Gastrocnemius medialis (tissue), 4 donors: Measurements from ENCODE around the gene SIN3A. TPM values are rescaled to one million over a fixed set of nuclear protein-coding genes. Genes with fewer than 3 reads are reported as not detected.

Source experiments
- ATAC-seq, 2 donors: fragments of 150-250 bp; one replicate each; pipeline ENCODE4 v1.9.1; 2016
- DNase-seq, 2 donors: peaks; one replicate each; pipeline ENCODE4 v3.0.0-alpha.2; 2019
- H3K27ac ChIP-seq, 4 donors: fragments of 200-600 bp; sonication (generic); 1 replicate in 1 of 4; 2 replicates in 3 of 4; pipeline ENCODE4 v1.5.1; 2016 to 2018; ENCODE audit warnings: mild to moderate bottlenecking in 2 of 4, moderate library complexity in 1 of 4
- H3K27me3 ChIP-seq, 3 donors: fragments of 200-600 bp; sonication (generic) in 2 of 3; 1 replicate in 1 of 3; 2 replicates in 2 of 3; pipeline versions ENCODE4 v1.5.1 to v1.6.0; 2016 to 2019; ENCODE audit warnings: mild to moderate bottlenecking in 1 of 3, moderate library complexity in 1 of 3
- H3K36me3 ChIP-seq, 2 donors: fragments of 200-600 bp; sonication (generic) in 1 of 2; one replicate each; pipeline ENCODE4 v1.5.1; 2017 to 2018
- H3K4me1 ChIP-seq, 2 donors: fragments of 200-600 bp; sonication (generic) in 1 of 2; one replicate each; pipeline ENCODE4 v1.5.1; 2016 to 2017; ENCODE audit warnings: mild to moderate bottlenecking in 2 of 2
- H3K4me3 ChIP-seq, 4 donors: fragments of 200-600 bp; sonication (generic) in 3 of 4; 1 replicate in 1 of 4; 2 replicates in 3 of 4; pipeline ENCODE4 v1.5.1; 2016 to 2019; ENCODE audit warnings: mild to moderate bottlenecking in 2 of 4
- H3K9me3 ChIP-seq, 3 donors: fragments of 200-600 bp; sonication (generic) in 2 of 3; 1 replicate in 1 of 3; 2 replicates in 2 of 3; pipeline ENCODE4 v1.5.1; 2016 to 2019
- POLR2A ChIP-seq, 2 donors: fragments of 450-650 bp; IDR thresholded peaks; one replicate each; pipeline ENCODE4 v1.6.1; 2017; ENCODE audit warnings: antibody characterized with exemption in 2 of 2, mild to moderate bottlenecking in 2 of 2, moderate library complexity in 2 of 2
- in situ Hi-C, 4 donors: fragments of 200-750 bp; cut with MboI; loops; one replicate each; pipeline versions ENCODE4 v1.15.0 to v1.8.0; 2017; ENCODE audit warnings: low sequenced_read_pairs in 4 of 4
- intact Hi-C: fragments of 100-400 bp; cut with DNase I; formaldehyde crosslinking; loops from one replicate; pipeline ENCODE4 v1.15.1; 2023; ENCODE audit warnings: low total_unique reads
- total RNA-seq, 4 donors: library from RNA; depleted of rRNA; stranded (reverse); fragments of >200 nt; gene quantifications; one replicate each; pipeline versions ENCODE4 v1.1.0 to v1.2.3, GENCODE V29; 2016
- TF ChIP-seq, protein P1 (sequence below), 5 experiments: fragments of 450-650 bp in 3 of 5; fragments of 200-600 bp in 2 of 5; sonication (generic) in 2 of 5; IDR thresholded peaks in 4 of 5; conservative IDR thresholded peaks in 1 of 5; 1 replicate in 4 of 5; 2 replicates in 1 of 5; pipeline ENCODE4 v1.5.1; 2016 to 2019; ENCODE audit warnings: antibody characterized with exemption in 5 of 5, mild to moderate bottlenecking in 3 of 5, moderate library complexity in 3 of 5

Gene SIN3A
- total RNA-seq, 4 donors from 2014 or later: 16.1 to 25.3 (median 21.0) TPM

DNA sequence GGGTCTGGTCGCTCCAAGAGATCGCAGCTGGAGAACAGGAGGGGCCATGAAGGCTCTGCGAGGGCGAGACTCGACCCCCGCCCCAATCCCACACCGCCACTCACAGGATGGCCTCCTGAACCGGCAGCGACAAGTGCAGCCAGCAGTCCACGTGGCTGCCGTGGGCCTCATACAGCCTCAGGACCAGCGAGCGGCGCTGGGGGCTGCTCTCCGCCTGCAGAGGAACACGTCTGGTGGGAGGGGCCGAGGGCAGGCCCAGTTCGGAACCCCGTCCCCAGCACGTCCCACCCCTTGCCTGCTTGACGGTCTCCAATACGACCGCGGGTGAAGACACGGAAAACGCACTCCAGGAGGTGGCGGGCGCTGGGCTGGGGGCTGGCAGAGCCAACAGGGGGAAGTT is 95.5 kb downstream of the SIN3A start:
- TF ChIP-seq POLR2A (IDR thresholded peaks at IDR 0.05): no peak
- TF ChIP-seq, protein P1, sequence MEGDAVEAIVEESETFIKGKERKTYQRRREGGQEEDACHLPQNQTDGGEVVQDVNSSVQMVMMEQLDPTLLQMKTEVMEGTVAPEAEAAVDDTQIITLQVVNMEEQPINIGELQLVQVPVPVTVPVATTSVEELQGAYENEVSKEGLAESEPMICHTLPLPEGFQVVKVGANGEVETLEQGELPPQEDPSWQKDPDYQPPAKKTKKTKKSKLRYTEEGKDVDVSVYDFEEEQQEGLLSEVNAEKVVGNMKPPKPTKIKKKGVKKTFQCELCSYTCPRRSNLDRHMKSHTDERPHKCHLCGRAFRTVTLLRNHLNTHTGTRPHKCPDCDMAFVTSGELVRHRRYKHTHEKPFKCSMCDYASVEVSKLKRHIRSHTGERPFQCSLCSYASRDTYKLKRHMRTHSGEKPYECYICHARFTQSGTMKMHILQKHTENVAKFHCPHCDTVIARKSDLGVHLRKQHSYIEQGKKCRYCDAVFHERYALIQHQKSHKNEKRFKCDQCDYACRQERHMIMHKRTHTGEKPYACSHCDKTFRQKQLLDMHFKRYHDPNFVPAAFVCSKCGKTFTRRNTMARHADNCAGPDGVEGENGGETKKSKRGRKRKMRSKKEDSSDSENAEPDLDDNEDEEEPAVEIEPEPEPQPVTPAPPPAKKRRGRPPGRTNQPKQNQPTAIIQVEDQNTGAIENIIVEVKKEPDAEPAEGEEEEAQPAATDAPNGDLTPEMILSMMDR (IDR thresholded peaks at IDR 0.05 in 4 of 5, conservative IDR thresholded peaks at IDR 0.05 in 1 of 5): no peak
- Histone ChIP-seq H3K27ac (no peak overlapping the region), H3K9me3 (no peaks in the 10 kb centered on the region), H3K4me1 (no peaks in the 10 kb centered on the region), H3K27me3 (no peaks in the 10 kb centered on the region), H3K36me3 (peaks cover 0 to 70% of the 10 kb centered on the region in 2 donors), H3K4me3 (no peak overlapping the region)
- ATAC-seq (no peak), DNase-seq (no peak)
- in situ Hi-C loops (loop anchor here in 2 of 4 donors (25.0 kb wide), 1 partner anchor 281 kb away; the partner anchor contains the start of genes IMP3 (in 2 of the 2), SNUPN (in 2 of the 2) and SNX33 (in 2 of the 2)), intact Hi-C loops (no loop called here)

DNA sequence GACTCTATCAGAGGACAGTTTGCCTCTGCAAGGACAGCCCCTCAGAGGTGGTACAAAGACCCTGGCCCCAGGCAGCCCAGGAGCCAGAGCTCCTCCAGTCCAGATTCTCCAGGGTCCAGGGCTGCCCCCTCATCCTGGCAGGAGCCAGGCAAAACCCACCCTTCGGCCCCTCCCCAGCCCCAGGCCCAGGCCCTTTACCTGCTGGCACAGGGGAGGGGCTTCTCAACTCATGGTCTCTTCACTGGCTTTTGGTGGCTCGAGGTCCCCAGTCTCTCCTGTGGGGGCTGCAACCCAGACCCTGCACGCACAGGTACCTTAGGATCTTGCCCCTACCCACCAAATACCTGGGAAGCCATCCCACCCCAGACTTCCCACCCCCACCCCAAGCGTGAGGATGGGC is 96.1 kb downstream of the SIN3A start:
- H3K4me1 ChIP-seq: no peaks in the 10 kb centered on the region
- H3K9me3 ChIP-seq: no peaks in the 10 kb centered on the region
- in situ Hi-C loops: loop anchor here in 2 of 4 donors (25.0 kb wide), 1 partner anchor 282 kb away; the partner anchor contains the start of genes IMP3 (in 2 of the 2), SNUPN (in 2 of the 2) and SNX33 (in 2 of the 2)
- ATAC-seq: no peak
- no peak for DNase-seq
- H3K36me3 ChIP-seq: peaks cover 0 to 63% of the 10 kb centered on the region in 2 donors
- H3K27me3 ChIP-seq: no peaks in the 10 kb centered on the region
- intact Hi-C loops: no loop called here
- H3K27ac ChIP-seq: no peak overlapping the region
- TF ChIP-seq POLR2A (IDR thresholded peaks at IDR 0.05): no peak
- TF ChIP-seq, protein P1 (IDR thresholded peaks at IDR 0.05 in 4 of 5, conservative IDR thresholded peaks at IDR 0.05 in 1 of 5): no peak
- no peak overlapping the region for H3K4me3 ChIP-seq

DNA sequence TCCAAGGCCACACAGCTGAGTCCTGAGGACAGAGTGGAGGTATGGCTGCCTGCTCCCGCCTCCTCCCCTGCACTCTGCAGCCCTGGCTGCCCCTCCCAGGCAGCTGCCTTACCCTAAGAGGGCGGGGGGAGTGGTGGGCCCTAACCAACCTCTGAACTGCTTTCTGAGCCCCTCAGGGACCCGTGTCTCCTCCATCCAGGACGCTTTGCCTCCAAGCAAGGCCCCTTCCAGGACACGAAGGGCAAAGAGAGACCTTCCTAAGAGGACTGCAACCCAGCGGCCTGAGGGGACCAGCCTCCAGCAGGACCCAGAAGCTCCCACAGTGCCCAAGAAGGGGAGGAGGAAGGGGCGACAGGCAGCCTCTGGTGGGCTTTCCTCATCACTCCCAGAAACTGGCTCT is 97.0 kb downstream of the SIN3A start:
- no peak for ATAC-seq
- DNase-seq: no peak
- Histone ChIP-seq H3K36me3 (peaks cover 0 to 54% of the 10 kb centered on the region in 2 donors), H3K4me3 (no peak overlapping the region), H3K4me1 (no peaks in the 10 kb centered on the region), H3K27me3 (no peaks in the 10 kb centered on the region), H3K9me3 (no peaks in the 10 kb centered on the region), H3K27ac (no peak overlapping the region)
- no peak for TF ChIP-seq POLR2A (IDR thresholded peaks at IDR 0.05)
- TF ChIP-seq, protein P1 (IDR thresholded peaks at IDR 0.05 in 4 of 5, conservative IDR thresholded peaks at IDR 0.05 in 1 of 5): no peak
- in situ Hi-C loops: loop anchor here in 2 of 4 donors (25.0 kb wide), 1 partner anchor 283 kb away; the partner anchor contains the start of genes IMP3 (in 2 of the 2), SNUPN (in 2 of the 2) and SNX33 (in 2 of the 2)
- intact Hi-C loops: no loop called here

DNA sequence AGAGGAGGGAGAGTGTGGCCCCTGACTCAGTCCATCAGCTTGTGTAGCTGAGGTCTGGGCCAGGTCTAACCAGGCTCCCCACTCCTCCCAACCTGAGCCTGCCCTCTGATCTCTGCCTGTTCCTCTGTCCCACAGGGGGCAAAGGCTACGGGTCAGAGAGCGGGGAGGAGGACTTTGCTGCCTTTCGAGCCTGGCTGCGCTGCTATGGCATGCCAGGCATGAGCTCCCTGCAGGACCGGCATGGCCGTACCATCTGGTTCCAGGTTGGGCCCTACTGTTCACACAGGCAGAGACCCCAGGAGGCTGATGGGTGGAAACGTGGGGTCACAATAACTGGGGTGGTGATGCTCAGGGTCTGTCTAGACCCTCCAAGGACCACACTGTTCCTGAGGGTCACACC is 97.9 kb downstream of the SIN3A start:
- Histone ChIP-seq H3K4me3 (no peak overlapping the region), H3K9me3 (no peaks in the 10 kb centered on the region), H3K27me3 (no peaks in the 10 kb centered on the region), H3K27ac (no peak overlapping the region), H3K4me1 (peaks cover 3 to 5% of the 10 kb centered on the region in 2 donors), H3K36me3 (peaks cover 0 to 46% of the 10 kb centered on the region in 2 donors)
- DNase-seq: no peak
- in situ Hi-C loops: loop anchor here in 2 of 4 donors (25.0 kb wide), 1 partner anchor 284 kb away; the partner anchor contains the start of genes IMP3 (in 2 of the 2), SNUPN (in 2 of the 2) and SNX33 (in 2 of the 2)
- intact Hi-C loops: no loop called here
- no peak for TF ChIP-seq POLR2A (IDR thresholded peaks at IDR 0.05)
- ATAC-seq: no peak

DNA sequence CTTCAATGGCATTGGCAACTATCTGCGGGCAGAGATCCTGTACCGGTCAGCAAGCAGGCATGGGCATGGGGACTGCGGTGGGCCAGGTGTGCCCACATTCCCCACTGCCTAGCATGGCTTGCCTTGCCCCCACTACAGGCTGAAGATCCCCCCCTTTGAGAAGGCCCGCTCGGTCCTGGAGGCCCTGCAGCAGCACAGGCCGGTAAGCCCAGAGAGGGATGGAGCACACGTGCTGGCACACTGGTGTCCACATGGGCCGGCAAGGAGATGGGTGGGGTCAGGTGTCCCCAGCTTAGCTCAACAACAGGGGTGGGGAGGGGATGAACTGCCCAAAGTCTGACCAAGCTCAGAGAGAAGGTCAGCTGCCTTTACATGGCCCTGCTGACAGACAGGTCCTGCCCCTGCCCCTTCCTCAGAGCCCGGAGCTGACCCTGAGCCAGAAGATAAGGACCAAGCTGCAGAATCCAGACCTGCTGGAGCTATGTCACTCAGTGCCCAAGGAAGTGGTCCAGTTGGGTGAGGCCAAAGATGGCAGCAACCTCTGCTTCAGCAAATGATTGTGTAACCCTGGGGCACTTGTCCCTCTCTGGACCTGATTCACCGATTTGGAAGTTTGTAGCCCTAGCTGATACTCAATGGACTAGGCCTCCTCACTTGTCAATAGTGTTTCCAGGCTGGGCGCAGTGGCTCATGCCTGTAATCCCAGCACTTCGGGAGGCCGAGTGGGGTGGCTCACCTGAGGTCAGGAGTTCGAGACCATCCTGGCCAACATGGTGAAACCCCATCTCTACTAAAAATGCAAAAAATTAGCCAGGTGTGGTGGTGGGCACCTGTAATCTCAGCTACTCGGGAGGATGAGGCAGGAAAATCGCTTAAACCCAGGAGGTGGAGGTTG is 99.1 kb downstream of the SIN3A start:
- no peak for DNase-seq
- intact Hi-C loops (no loop called here), in situ Hi-C loops (loop anchor here in 2 of 4 donors (25.0 kb wide), 1 partner anchor 285 kb away; the partner anchor contains the start of genes IMP3 (in 2 of the 2), SNUPN (in 2 of the 2) and SNX33 (in 2 of the 2))
- Histone ChIP-seq H3K9me3 (no peaks in the 10 kb centered on the region), H3K4me1 (peaks cover 4 to 9% of the 10 kb centered on the region in 2 donors), H3K4me3 (no peak overlapping the region), H3K27ac (no peak overlapping the region), H3K36me3 (peaks cover 0 to 34% of the 10 kb centered on the region in 2 donors), H3K27me3 (no peaks in the 10 kb centered on the region)
- TF ChIP-seq, protein P1 (IDR thresholded peaks at IDR 0.05 in 4 of 5, conservative IDR thresholded peaks at IDR 0.05 in 1 of 5): no peak
- TF ChIP-seq POLR2A (IDR thresholded peaks at IDR 0.05): no peak
- no peak for ATAC-seq
